GM23338 (cell line): ENCODE measurements around the gene IL16. TPM values are rescaled to one million over a fixed set of nuclear protein-coding genes. Genes with fewer than 3 reads are reported as not detected.

Source experiments
- ATAC-seq: fragments of 200-7000 bp; cut with Tn5 transposase; 3 replicates; pipeline ENCODE4 v1.9.1; 2020
- DNase-seq: peaks from one replicate; pipeline ENCODE4 v3.0.0-alpha.2; 2015; ENCODE audit warnings: low spot score
- H2AFZ ChIP-seq: fragments of 200-600 bp; sonication (generic); 2 replicates; pipeline ENCODE4 v1.8.0; 2016; ENCODE audit warnings: antibody characterized with exemption, mild to moderate bottlenecking, moderate library complexity
- H3F3A ChIP-seq: fragments of 200-600 bp; sonication (generic); replicated peaks from 2 replicates; pipeline ENCODE4 v1.8.0; 2017; ENCODE audit warnings: antibody characterized with exemption, mixed run types, low read depth
- H3K27ac ChIP-seq: fragments of 200-600 bp; sonication (generic); 2 replicates; pipeline ENCODE4 v1.6.1; 2016; ENCODE audit warnings: low read depth
- H3K27me3 ChIP-seq: fragments of 200-600 bp; sonication (generic); 2 replicates; pipeline ENCODE4 v1.8.0; 2016; ENCODE audit warnings: mild to moderate bottlenecking, mixed run types, moderate library complexity; ENCODE audit not compliant: insufficient read depth
- H3K36me3 ChIP-seq: fragments of 200-600 bp; sonication (generic); 2 replicates; pipeline ENCODE4 v1.8.0; 2016; ENCODE audit warnings: mild to moderate bottlenecking; ENCODE audit not compliant: insufficient read depth
- H3K4me1 ChIP-seq: fragments of 200-600 bp; sonication (generic); 2 replicates; pipeline ENCODE4 v1.8.0; 2016; ENCODE audit warnings: mild to moderate bottlenecking, moderate library complexity; ENCODE audit not compliant: insufficient read depth
- H3K4me2 ChIP-seq: fragments of 200-600 bp; sonication (generic); 2 replicates; pipeline ENCODE4 v1.7.1; 2017; ENCODE audit warnings: mixed run types
- H3K4me3 ChIP-seq: fragments of 200-600 bp; sonication (generic); 2 replicates; pipeline ENCODE4 v1.6.1; 2016; ENCODE audit warnings: mixed run types
- H3K79me2 ChIP-seq: fragments of 200-600 bp; sonication (generic); replicated peaks from 2 replicates; pipeline ENCODE4 v1.8.0; 2017; ENCODE audit warnings: mild to moderate bottlenecking; ENCODE audit not compliant: insufficient read depth
- H3K9me2 ChIP-seq: fragments of 200-600 bp; sonication (generic); 2 replicates; pipeline ENCODE4 v1.8.0; 2017; ENCODE audit not compliant: insufficient read depth
- H4K20me1 ChIP-seq: fragments of 200-600 bp; sonication (generic); replicated peaks from 2 replicates; pipeline ENCODE4 v1.8.0; 2017; ENCODE audit warnings: mild to moderate bottlenecking; ENCODE audit not compliant: insufficient read depth
- H3K27ac Mint-ChIP-seq: 2 replicates; pipeline ENCODE4 v1.8.0; 2020; ENCODE audit warnings: inconsistent platforms, mild to moderate bottlenecking, moderate library complexity, mixed read lengths
- H3K27me3 Mint-ChIP-seq: 3 replicates; pipeline ENCODE4 v1.8.0; 2022; ENCODE audit warnings: low read depth, mild to moderate bottlenecking, moderate library complexity, mixed read lengths, inconsistent platforms; ENCODE audit not compliant: insufficient read depth, poor library complexity
- H3K36me3 Mint-ChIP-seq: 3 replicates; pipeline ENCODE4 v1.8.0; 2021; ENCODE audit warnings: low read depth, mild to moderate bottlenecking, inconsistent platforms, moderate library complexity, mixed read lengths
- H3K4me1 Mint-ChIP-seq: 3 replicates; pipeline ENCODE4 v1.8.0; 2020; ENCODE audit warnings: mild to moderate bottlenecking, inconsistent platforms, mixed read lengths
- H3K4me3 Mint-ChIP-seq: 3 replicates; pipeline ENCODE4 v1.8.0; 2021; ENCODE audit warnings: moderate library complexity, mild to moderate bottlenecking, inconsistent platforms, mixed read lengths
- H3K9me3 Mint-ChIP-seq: 3 replicates; pipeline ENCODE4 v1.8.0; 2020; ENCODE audit warnings: moderate library complexity, mild to moderate bottlenecking, inconsistent platforms, mixed read lengths
- EZH2 ChIP-seq: fragments of 200-600 bp; sonication (generic); IDR thresholded peaks from one replicate; pipeline ENCODE4 v1.8.0; 2017; ENCODE audit warnings: antibody characterized with exemption, mild to moderate bottlenecking, low read depth; ENCODE audit not compliant: unreplicated experiment
- JUNB ChIP-seq: IDR thresholded peaks from one replicate; pipeline ENCODE4 v1.6.1; 2016; ENCODE audit warnings: antibody characterized with exemption; ENCODE audit not compliant: unreplicated experiment
- NANOG ChIP-seq: IDR thresholded peaks from 2 replicates; pipeline ENCODE4 v1.6.1; 2016; ENCODE audit warnings: antibody characterized with exemption, borderline replicate concordance
- POLR2AphosphoS5 ChIP-seq: IDR thresholded peaks from 2 replicates; pipeline ENCODE4 v1.6.1; 2016; ENCODE audit warnings: antibody characterized with exemption, low read depth
- STAT1 ChIP-seq: IDR thresholded peaks from one replicate; pipeline ENCODE4 v1.6.1; 2016; ENCODE audit warnings: antibody characterized with exemption; ENCODE audit not compliant: unreplicated experiment
- ZNF114 ChIP-seq: fragments of 250-450 bp; sonication (Bioruptor Pico); IDR thresholded peaks from 2 replicates; pipeline ENCODE4 v1.5.0; 2020; ENCODE audit warnings: mild to moderate bottlenecking, moderate library complexity
- ZNF331 ChIP-seq: fragments of 250-450 bp; sonication (Bioruptor Pico); IDR thresholded peaks from 2 replicates; pipeline ENCODE4 v1.5.0; 2020; ENCODE audit warnings: low read depth, mild to moderate bottlenecking, moderate library complexity
- polyA plus RNA-seq: library from polyadenylated mRNA; unstranded; fragments of >200 nt; fragmentation: Nextera tagmentation; extraction: Ambion mirVana; gene quantifications from 2 replicates; pipeline ENCODE4 v1.2.1, GENCODE V29; 2016
- total RNA-seq: library from RNA; depleted of rRNA; stranded (reverse); fragments of >200 nt; shearing (Covaris generic); gene quantifications from 2 replicates; pipeline ENCODE4 v1.2.3, GENCODE V29; 2014
- TF ChIP-seq, protein P1 (sequence below), 2 experiments: fragments of 200-600 bp in 1 of 2; sonication (generic) in 1 of 2; conservative IDR thresholded peaks; 2 replicates each; pipeline versions ENCODE4 v1.5.1 to v1.6.1; 2016 to 2017; ENCODE audit warnings: antibody characterized with exemption in 2 of 2, low read depth in 2 of 2, mild to moderate bottlenecking in 2 of 2, moderate library complexity in 1 of 2
- TF ChIP-seq, protein P2 (sequence below): fragments of 250-450 bp; sonication (Bioruptor Pico); IDR thresholded peaks from 2 replicates; pipeline ENCODE4 v1.5.0; 2020; ENCODE audit warnings: mild to moderate bottlenecking, moderate library complexity
- TF ChIP-seq, protein P3 (sequence below): IDR thresholded peaks from 2 replicates; pipeline ENCODE4 v1.6.1; 2016; ENCODE audit warnings: antibody characterized with exemption

The IL16 gene
- total and polyA plus RNA-seq, 2 experiments from 2014 or later = 0.29 TPM; not detected in 1

DNA sequence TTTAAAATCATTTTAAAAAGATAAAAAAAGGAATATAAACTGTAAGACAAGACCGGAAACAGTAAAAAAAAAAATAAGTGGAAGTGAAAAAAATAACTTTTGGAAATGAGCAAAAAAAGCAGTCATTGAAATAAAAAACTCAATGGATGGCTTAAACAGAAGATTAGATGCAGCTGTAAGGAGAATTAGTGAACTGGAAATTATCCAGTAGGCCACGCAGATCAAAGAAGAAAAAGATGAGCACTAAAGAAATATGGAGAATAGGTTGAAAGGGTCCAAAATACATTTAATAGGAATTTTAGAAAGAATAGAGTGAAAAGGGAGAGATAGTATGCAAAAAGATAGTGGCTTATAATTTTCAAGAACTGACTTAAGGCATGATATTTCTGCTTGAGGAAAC, 80.3 kb downstream of the IL16 start (continued):
- no peak for TF ChIP-seq EZH2
- TF ChIP-seq, protein P1, sequence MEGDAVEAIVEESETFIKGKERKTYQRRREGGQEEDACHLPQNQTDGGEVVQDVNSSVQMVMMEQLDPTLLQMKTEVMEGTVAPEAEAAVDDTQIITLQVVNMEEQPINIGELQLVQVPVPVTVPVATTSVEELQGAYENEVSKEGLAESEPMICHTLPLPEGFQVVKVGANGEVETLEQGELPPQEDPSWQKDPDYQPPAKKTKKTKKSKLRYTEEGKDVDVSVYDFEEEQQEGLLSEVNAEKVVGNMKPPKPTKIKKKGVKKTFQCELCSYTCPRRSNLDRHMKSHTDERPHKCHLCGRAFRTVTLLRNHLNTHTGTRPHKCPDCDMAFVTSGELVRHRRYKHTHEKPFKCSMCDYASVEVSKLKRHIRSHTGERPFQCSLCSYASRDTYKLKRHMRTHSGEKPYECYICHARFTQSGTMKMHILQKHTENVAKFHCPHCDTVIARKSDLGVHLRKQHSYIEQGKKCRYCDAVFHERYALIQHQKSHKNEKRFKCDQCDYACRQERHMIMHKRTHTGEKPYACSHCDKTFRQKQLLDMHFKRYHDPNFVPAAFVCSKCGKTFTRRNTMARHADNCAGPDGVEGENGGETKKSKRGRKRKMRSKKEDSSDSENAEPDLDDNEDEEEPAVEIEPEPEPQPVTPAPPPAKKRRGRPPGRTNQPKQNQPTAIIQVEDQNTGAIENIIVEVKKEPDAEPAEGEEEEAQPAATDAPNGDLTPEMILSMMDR (conservative IDR thresholded peaks at IDR 0.05; ENCODE audit: low read depth in 2 of 2) = no peak

DNA sequence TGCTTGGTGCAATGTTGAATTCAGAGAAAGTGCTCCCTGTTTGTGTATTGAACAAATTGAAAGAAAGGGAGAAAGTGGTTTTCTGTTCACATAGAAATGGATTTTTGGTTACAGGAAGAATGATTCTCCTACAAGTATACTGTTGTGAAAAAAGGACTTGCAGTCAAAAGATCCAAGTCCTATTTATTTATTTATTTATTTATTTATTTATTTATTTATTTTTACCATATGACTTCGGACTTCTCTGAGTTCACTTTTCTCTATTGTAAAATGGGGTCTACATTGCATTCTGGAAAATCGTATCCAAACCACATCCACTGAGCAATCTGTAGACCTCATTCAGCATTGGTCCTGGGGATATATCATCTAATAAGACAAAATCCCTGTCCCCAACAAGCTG, 81.2 kb downstream of the IL16 start:
- Mint-ChIP-seq H3K27ac (no peak overlapping the region), H3K27me3 (peaks cover 10% of the 10 kb centered on the region), H3K4me3 (no peak overlapping the region), H3K9me3 (peaks cover 29% of the 10 kb centered on the region), H3K4me1 (peaks cover 9% of the 10 kb centered on the region; the same call in 2 of the 3 replicates), H3K36me3 (peaks cover 14% of the 10 kb centered on the region)
- Histone ChIP-seq H3K4me1 (peaks cover 6% of the 10 kb centered on the region; the same call in 1 of the 2 replicates), H3K4me3 (no peak overlapping the region), H4K20me1 (no peaks in the 10 kb centered on the region), H3K9me2 (no peaks in the 10 kb centered on the region), H3K27me3 (no peaks in the 10 kb centered on the region), H3F3A (no peaks in the 10 kb centered on the region), H3K4me2 (no peak overlapping the region), H3K27ac (no peak overlapping the region), H3K36me3 (no peaks in the 10 kb centered on the region; the same call in 1 of the 2 replicates), H3K79me2 (no peaks in the 10 kb centered on the region), H2AFZ (no peak overlapping the region)
- DNase-seq (no peak), ATAC-seq (no peak)
- TF ChIP-seq EZH2 = no peak

DNA sequence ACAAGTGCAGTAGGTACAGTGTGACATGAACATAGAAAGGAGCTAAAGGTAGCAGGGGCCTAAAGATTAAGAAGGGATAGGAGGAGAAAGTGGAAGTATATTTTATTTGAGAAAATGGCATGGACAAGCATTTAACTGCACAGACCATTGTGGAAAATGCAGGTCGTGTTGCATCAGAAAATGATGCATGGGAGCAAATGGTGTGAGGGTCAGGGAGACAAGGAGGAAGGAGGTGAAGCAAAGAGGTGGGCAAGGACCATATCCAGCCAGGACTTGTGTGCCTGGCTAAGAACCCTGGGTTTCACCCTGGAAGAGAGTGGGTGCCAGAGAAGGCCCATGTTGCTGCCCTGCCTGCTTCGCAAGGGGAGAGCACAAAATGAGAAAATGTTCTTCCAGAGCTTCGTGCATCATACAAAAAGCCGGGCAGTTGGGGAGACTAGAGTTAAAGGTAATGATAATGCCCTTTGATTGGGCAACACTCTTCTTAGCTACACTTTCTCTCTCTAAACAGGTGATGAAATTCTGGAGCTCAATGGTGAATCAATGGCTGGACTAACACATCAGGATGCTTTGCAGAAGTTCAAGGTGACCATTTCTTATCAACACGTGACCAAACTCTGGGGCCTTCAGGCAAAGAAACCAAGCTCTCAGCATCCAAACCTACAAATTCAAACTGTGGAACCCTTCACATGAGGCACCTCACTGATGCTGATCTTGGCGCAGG, 81.8 kb downstream of the IL16 start:
- Mint-ChIP-seq H3K4me3 (no peak overlapping the region), H3K27ac (no peak overlapping the region), H3K4me1 (peaks cover 9% of the 10 kb centered on the region; the same call in 2 of the 3 replicates), H3K9me3 (peaks cover 29% of the 10 kb centered on the region), H3K36me3 (peaks cover 14% of the 10 kb centered on the region), H3K27me3 (peaks cover 6% of the 10 kb centered on the region)
- Histone ChIP-seq H3K27me3 (no peaks in the 10 kb centered on the region), H3K36me3 (no peaks in the 10 kb centered on the region; the same call in 1 of the 2 replicates), H4K20me1 (no peaks in the 10 kb centered on the region), H3K27ac (no peak overlapping the region), H3K4me3 (no peak overlapping the region), H3K4me1 (peaks cover 6% of the 10 kb centered on the region; the same call in 1 of the 2 replicates), H3F3A (no peaks in the 10 kb centered on the region), H3K79me2 (no peaks in the 10 kb centered on the region), H2AFZ (no peak overlapping the region), H3K9me2 (no peaks in the 10 kb centered on the region), H3K4me2 (no peak overlapping the region)
- ATAC-seq (no peak), DNase-seq (no peak)
- no peak for TF ChIP-seq JUNB
- TF ChIP-seq EZH2 = no peak
- TF ChIP-seq, protein P2, sequence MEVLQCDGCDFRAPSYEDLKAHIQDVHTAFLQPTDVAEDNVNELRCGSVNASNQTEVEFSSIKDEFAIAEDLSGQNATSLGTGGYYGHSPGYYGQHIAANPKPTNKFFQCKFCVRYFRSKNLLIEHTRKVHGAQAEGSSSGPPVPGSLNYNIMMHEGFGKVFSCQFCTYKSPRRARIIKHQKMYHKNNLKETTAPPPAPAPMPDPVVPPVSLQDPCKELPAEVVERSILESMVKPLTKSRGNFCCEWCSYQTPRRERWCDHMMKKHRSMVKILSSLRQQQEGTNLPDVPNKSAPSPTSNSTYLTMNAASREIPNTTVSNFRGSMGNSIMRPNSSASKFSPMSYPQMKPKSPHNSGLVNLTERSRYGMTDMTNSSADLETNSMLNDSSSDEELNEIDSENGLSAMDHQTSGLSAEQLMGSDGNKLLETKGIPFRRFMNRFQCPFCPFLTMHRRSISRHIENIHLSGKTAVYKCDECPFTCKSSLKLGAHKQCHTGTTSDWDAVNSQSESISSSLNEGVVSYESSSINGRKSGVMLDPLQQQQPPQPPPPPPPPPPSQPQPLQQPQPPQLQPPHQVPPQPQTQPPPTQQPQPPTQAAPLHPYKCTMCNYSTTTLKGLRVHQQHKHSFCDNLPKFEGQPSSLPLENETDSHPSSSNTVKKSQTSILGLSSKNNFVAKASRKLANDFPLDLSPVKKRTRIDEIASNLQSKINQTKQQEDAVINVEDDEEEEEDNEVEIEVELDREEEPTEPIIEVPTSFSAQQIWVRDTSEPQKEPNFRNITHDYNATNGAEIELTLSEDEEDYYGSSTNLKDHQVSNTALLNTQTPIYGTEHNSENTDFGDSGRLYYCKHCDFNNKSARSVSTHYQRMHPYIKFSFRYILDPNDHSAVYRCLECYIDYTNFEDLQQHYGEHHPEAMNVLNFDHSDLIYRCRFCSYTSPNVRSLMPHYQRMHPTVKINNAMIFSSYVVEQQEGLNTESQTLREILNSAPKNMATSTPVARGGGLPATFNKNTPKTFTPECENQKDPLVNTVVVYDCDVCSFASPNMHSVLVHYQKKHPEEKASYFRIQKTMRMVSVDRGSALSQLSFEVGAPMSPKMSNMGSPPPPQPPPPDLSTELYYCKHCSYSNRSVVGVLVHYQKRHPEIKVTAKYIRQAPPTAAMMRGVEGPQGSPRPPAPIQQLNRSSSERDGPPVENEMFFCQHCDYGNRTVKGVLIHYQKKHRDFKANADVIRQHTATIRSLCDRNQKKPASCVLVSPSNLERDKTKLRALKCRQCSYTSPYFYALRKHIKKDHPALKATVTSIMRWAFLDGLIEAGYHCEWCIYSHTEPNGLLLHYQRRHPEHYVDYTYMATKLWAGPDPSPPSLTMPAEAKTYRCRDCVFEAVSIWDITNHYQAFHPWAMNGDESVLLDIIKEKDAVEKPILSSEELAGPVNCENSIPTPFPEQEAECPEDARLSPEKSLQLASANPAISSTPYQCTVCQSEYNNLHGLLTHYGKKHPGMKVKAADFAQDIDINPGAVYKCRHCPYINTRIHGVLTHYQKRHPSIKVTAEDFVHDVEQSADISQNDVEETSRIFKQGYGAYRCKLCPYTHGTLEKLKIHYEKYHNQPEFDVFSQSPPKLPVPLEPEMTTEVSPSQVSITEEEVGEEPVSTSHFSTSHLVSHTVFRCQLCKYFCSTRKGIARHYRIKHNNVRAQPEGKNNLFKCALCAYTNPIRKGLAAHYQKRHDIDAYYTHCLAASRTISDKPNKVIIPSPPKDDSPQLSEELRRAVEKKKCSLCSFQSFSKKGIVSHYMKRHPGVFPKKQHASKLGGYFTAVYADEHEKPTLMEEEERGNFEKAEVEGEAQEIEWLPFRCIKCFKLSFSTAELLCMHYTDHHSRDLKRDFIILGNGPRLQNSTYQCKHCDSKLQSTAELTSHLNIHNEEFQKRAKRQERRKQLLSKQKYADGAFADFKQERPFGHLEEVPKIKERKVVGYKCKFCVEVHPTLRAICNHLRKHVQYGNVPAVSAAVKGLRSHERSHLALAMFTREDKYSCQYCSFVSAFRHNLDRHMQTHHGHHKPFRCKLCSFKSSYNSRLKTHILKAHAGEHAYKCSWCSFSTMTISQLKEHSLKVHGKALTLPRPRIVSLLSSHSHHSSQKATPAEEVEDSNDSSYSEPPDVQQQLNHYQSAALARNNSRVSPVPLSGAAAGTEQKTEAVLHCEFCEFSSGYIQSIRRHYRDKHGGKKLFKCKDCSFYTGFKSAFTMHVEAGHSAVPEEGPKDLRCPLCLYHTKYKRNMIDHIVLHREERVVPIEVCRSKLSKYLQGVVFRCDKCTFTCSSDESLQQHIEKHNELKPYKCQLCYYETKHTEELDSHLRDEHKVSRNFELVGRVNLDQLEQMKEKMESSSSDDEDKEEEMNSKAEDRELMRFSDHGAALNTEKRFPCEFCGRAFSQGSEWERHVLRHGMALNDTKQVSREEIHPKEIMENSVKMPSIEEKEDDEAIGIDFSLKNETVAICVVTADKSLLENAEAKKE = no peak
- no peak for TF ChIP-seq NANOG
- no peak for TF ChIP-seq STAT1
- TF ChIP-seq, protein P3, sequence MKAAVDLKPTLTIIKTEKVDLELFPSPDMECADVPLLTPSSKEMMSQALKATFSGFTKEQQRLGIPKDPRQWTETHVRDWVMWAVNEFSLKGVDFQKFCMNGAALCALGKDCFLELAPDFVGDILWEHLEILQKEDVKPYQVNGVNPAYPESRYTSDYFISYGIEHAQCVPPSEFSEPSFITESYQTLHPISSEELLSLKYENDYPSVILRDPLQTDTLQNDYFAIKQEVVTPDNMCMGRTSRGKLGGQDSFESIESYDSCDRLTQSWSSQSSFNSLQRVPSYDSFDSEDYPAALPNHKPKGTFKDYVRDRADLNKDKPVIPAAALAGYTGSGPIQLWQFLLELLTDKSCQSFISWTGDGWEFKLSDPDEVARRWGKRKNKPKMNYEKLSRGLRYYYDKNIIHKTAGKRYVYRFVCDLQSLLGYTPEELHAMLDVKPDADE = no peak
- no peak for TF ChIP-seq ZNF114 (CRISPR knock-in tag)
- TF ChIP-seq POLR2AphosphoS5 = no peak
- no peak for TF ChIP-seq ZNF331 (CRISPR knock-in tag)
